Measurements from ENCODE around the gene OPCML.

- TF ChIP-seq CTCF (IDR thresholded peaks at IDR 0.05) (no peak), POLR2A (IDR thresholded peaks at IDR 0.05) (no peak)
Observed at GRCh38 chr11:132716037-132716436, 816.3 kb downstream of the OPCML start.
